Lung (tissue), 12 donors: ENCODE measurements around the gene MAPKAP1. TPM values are rescaled to one million over a fixed set of nuclear protein-coding genes. Genes with fewer than 3 reads are reported as not detected.

Experiments used
- ATAC-seq: fragments of 200-7000 bp; cut with Tn5 transposase; one replicate; pipeline ENCODE4 v1.9.1; 2020; ENCODE audit warnings: moderate number of reproducible peaks; ENCODE audit not compliant: insufficient read depth, low FRiP score
- DNase-seq, 3 donors: peaks; one replicate each; pipeline ENCODE4 v3.0.0-alpha.2; 2013 to 2017
- H3K27ac ChIP-seq, 2 donors: one replicate each; pipeline ENCODE4 v1.5.1; 2013; ENCODE audit warnings: mild to moderate bottlenecking in 2 of 2, moderate library complexity in 2 of 2, control low read depth in 1 of 2, inconsistent platforms in 1 of 2, low read depth in 1 of 2, low read length in 1 of 2
- H3K27me3 ChIP-seq, 3 donors: one replicate each; pipeline ENCODE4 v1.5.1; 2013; ENCODE audit warnings: low read length in 2 of 3; ENCODE audit not compliant: control insufficient read depth in 3 of 3, insufficient read depth in 3 of 3
- H3K36me3 ChIP-seq, 4 donors: one replicate each; pipeline ENCODE4 v1.5.1; 2013; ENCODE audit warnings: low read length in 4 of 4, mild to moderate bottlenecking in 1 of 4, moderate library complexity in 1 of 4; ENCODE audit not compliant: control insufficient read depth in 4 of 4, insufficient read depth in 4 of 4
- H3K4me1 ChIP-seq, 5 donors: one replicate each; pipeline ENCODE4 v1.5.1; 2013; ENCODE audit warnings: low read length in 5 of 5, mild to moderate bottlenecking in 2 of 5, moderate library complexity in 1 of 5; ENCODE audit not compliant: control insufficient read depth in 5 of 5, insufficient read depth in 5 of 5
- H3K4me3 ChIP-seq: one replicate; pipeline ENCODE4 v1.5.1; 2013; ENCODE audit warnings: mild to moderate bottlenecking, control low read depth, moderate library complexity
- H3K9ac ChIP-seq, 2 donors: one replicate each; pipeline ENCODE4 v1.5.1; 2013; ENCODE audit warnings: low read length in 2 of 2, control low read depth in 1 of 2; ENCODE audit not compliant: insufficient read depth in 1 of 2
- H3K9me3 ChIP-seq, 4 donors: one replicate each; pipeline ENCODE4 v1.5.1; 2013; ENCODE audit warnings: low read length in 3 of 4, mild to moderate bottlenecking in 1 of 4, moderate library complexity in 1 of 4; ENCODE audit not compliant: control insufficient read depth in 4 of 4, insufficient read depth in 3 of 4
- CTCF ChIP-seq: IDR thresholded peaks from 2 replicates; pipeline ENCODE4 v1.5.1; 2012; ENCODE audit warnings: mild to moderate bottlenecking; ENCODE audit errors: control extremely low read depth, extremely low read depth
- WGBS, 2 donors: extraction: QIAGEN DNeasy Blood & Tissue Kit; methylation state at CpG; one replicate each; pipeline ENCODE4 v1.1.7; 2013; 5-methylcytosine and 5-hydroxymethylcytosine counted together
- polyA plus RNA-seq, 2 donors: library from polyadenylated mRNA; stranded (reverse); fragments of 200-250 nt; gene quantifications; one replicate each; pipeline ENCODE4 v1.2.1, GENCODE V29; 2013
- total RNA-seq, 2 donors: library from RNA; depleted of rRNA in 1 of 2; stranded (reverse); fragments of >200 nt in 1 of 2; gene quantifications; one replicate each; pipeline ENCODE4 v1.2.1, GENCODE V29; 2014 to 2021
- donor health status: control.
- donor health status: control.
- donor health status: Bipolar disorder and iron deficiency.
- donor health status: healthy.
- donor health status: DM: yes; HTN: yes; CAD: no.

MAPKAP1 gene
- total and polyA plus RNA-seq, 4 donors: 53.0 to 83.3 (median 66.7) TPM

GRCh38 chr9:125681657-125682056 is 25.4 kb downstream of the MAPKAP1 start:
- TF ChIP-seq CTCF: no peak
- Histone ChIP-seq H3K27me3 (no peaks in the 10 kb centered on the region), H3K9me3 (no peaks in the 10 kb centered on the region), H3K27ac (no peak overlapping the region), H3K4me3 (no peak overlapping the region), H3K4me1 (peaks cover 0 to 4% (median 0%) of the 10 kb centered on the region in 5 donors), H3K36me3 (peaks cover 0 to 2% (median 0%) of the 10 kb centered on the region in 4 donors), H3K9ac (no peak overlapping the region)
- DNase-seq (no peak), ATAC-seq (no peak)
- WGBS, 2 donors: 95 to 98% methylated on average over 5 of the region's 5 CpGs

GRCh38 chr9:125681086-125681622 is 25.9 kb downstream of the MAPKAP1 start:
- peaks cover 0 to 8% (median 0%) of the 10 kb centered on the region in 5 donors for H3K4me1 ChIP-seq
- no peaks in the 10 kb centered on the region for H3K9me3 ChIP-seq
- no peak for TF ChIP-seq CTCF
- ATAC-seq: no peak
- 92 to 94% methylated on average over 3 of the region's 3 CpGs for WGBS, 2 donors
- DNase-seq: no peak
- H3K27ac ChIP-seq: no peak overlapping the region
- no peak overlapping the region for H3K4me3 ChIP-seq
- H3K9ac ChIP-seq: no peak overlapping the region
- peaks cover 0 to 2% (median 0%) of the 10 kb centered on the region in 4 donors for H3K36me3 ChIP-seq
- no peaks in the 10 kb centered on the region for H3K27me3 ChIP-seq

GRCh38 chr9:125680445-125680844 is 26.6 kb downstream of the MAPKAP1 start:
- DNase-seq (no peak), ATAC-seq (no peak)
- H3K27me3 ChIP-seq: no peaks in the 10 kb centered on the region
- no peak overlapping the region for H3K27ac ChIP-seq
- H3K9me3 ChIP-seq: no peaks in the 10 kb centered on the region
- H3K4me3 ChIP-seq: no peak overlapping the region
- H3K9ac ChIP-seq: no peak overlapping the region
- H3K36me3 ChIP-seq: peaks cover 0 to 2% (median 0%) of the 10 kb centered on the region in 4 donors
- peaks cover 0 to 11% (median 0%) of the 10 kb centered on the region in 5 donors for H3K4me1 ChIP-seq
- no peak for TF ChIP-seq CTCF
